HG03103 (cell line): ENCODE measurements around the gene GSK3B.

Source experiments
- ATAC-seq: cut with Tn5 transposase; IDR thresholded peaks from one replicate; pipeline ENCODE4 v1.9.1; 2021; ENCODE audit warnings: low read depth; ENCODE audit not compliant: unreplicated experiment

Gene GSK3B

GRCh38 chr3:120093911-120094775, at the start of gene GSK3B:
GSK3B (minus strand) TSS chr3:120094447; CDS start chr3:120093434, 1,013 bp downstream.
- peak; percentile 23 for ATAC-seq

- no peak for ATAC-seq
These were observed 49.4 kb upstream of the GSK3B start for GRCh38 chr3:120143676-120144075.

- no peak for ATAC-seq
These were observed 48.0 kb upstream of the GSK3B start for GRCh38 chr3:120142236-120142635.

- ATAC-seq: no peak
These were observed 46.0 kb upstream of the GSK3B start for GRCh38 chr3:120140098-120140742.

- no peak for ATAC-seq
These were observed 44.9 kb upstream of the GSK3B start for GRCh38 chr3:120139140-120139539.

- no peak for ATAC-seq
These were observed 43.3 kb upstream of the GSK3B start for GRCh38 chr3:120137548-120137947.

GRCh38 chr3:120130656-120131055, 36.4 kb upstream of the GSK3B start:
- no peak for ATAC-seq

GRCh38 chr3:120129718-120130513, 35.7 kb upstream of the GSK3B start:
- ATAC-seq: no peak

GRCh38 chr3:120129051-120129450, 34.8 kb upstream of the GSK3B start:
- no peak for ATAC-seq

GRCh38 chr3:120125992-120126391, 31.7 kb upstream of the GSK3B start:
- ATAC-seq: no peak

GRCh38 chr3:120119846-120120510, 25.7 kb upstream of the GSK3B start:
- no peak for ATAC-seq

- ATAC-seq: no peak
These were observed 20.7 kb upstream of the GSK3B start for GRCh38 chr3:120114981-120115380.

GRCh38 chr3:120114376-120114775, 20.1 kb upstream of the GSK3B start:
- no peak for ATAC-seq

GRCh38 chr3:120113128-120114116, 19.2 kb upstream of the GSK3B start:
- ATAC-seq: no peak

- ATAC-seq: no peak
These were observed 17.7 kb upstream of the GSK3B start for GRCh38 chr3:120111898-120112297.

GRCh38 chr3:120103276-120103675, 9.0 kb upstream of the GSK3B start:
- no peak for ATAC-seq

GRCh38 chr3:120102674-120103073, 8.4 kb upstream of the GSK3B start:
- ATAC-seq: no peak

- no peak for ATAC-seq
These were observed 8.0 kb upstream of the GSK3B start for GRCh38 chr3:120102232-120102631.

- ATAC-seq: no peak
These were observed 7.4 kb upstream of the GSK3B start for GRCh38 chr3:120101624-120102023.
